Measurements from ENCODE around the gene HYI. TPM values are rescaled to one million over a fixed set of nuclear protein-coding genes. Genes with fewer than 3 reads are reported as not detected.

HYI gene
- total RNA-seq, 2 donors from 2014 or later, result 34.4 to 34.8 TPM

DNA sequence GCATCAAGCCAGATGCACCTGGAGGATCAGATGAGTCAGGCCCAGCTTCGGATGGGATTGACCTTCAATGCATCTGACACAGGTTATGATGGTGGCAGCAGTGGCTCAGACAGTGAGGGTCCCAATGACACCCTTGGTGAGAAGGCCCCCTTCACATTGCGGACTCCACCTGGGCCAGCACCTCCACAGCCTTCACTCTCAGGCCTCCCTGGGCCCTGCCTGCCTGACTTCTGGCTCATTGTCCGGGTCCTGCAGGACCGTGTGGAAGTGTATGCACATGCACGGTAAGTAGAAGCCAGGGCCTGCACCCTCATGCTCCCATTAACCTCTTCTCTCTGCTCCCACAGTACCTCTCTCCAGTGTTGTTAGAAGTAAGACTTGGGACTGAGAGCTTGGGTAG is 20.8 kb downstream of the HYI start:
- no peak overlapping the region for H3K27ac ChIP-seq (ENCODE audit: low read depth, low read length)
- H3K36me3 ChIP-seq (ENCODE audit: control insufficient read depth, insufficient read depth, low read length), result peaks cover 69% of the 10 kb centered on the region
- no peaks in the 10 kb centered on the region for H3K9me3 Mint-ChIP-seq
- DNase-seq, result no peak
- H3K4me1 ChIP-seq (ENCODE audit: control insufficient read depth, insufficient read depth, low read length), result no peaks in the 10 kb centered on the region
- no peak overlapping the region for H3K9ac ChIP-seq (ENCODE audit: extremely low read depth, low read length, poor library complexity, severe bottlenecking)
- no peaks in the 10 kb centered on the region for H3K27me3 Mint-ChIP-seq (ENCODE audit: insufficient read depth)
- TF ChIP-seq, protein P1, sequence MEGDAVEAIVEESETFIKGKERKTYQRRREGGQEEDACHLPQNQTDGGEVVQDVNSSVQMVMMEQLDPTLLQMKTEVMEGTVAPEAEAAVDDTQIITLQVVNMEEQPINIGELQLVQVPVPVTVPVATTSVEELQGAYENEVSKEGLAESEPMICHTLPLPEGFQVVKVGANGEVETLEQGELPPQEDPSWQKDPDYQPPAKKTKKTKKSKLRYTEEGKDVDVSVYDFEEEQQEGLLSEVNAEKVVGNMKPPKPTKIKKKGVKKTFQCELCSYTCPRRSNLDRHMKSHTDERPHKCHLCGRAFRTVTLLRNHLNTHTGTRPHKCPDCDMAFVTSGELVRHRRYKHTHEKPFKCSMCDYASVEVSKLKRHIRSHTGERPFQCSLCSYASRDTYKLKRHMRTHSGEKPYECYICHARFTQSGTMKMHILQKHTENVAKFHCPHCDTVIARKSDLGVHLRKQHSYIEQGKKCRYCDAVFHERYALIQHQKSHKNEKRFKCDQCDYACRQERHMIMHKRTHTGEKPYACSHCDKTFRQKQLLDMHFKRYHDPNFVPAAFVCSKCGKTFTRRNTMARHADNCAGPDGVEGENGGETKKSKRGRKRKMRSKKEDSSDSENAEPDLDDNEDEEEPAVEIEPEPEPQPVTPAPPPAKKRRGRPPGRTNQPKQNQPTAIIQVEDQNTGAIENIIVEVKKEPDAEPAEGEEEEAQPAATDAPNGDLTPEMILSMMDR (conservative IDR thresholded peaks at IDR 0.05), result no peak
- H3K27ac Mint-ChIP-seq, result no peak overlapping the region
- no peak overlapping the region for H3K4me3 Mint-ChIP-seq
- peaks cover 72% of the 10 kb centered on the region for H3K36me3 Mint-ChIP-seq (ENCODE audit: low read depth)
- no peak overlapping the region for H3K4me3 ChIP-seq (ENCODE audit: low read length)
- no peaks in the 10 kb centered on the region for H3K9me3 ChIP-seq (ENCODE audit: control insufficient read depth, low read length)
- WGBS, 2 experiments (ENCODE audit: insufficient coverage in 1 of 2, insufficient read length in 1 of 2), result 94 to 99% methylated on average over 2 to 5 of the region's 5 CpGs
- no peaks in the 10 kb centered on the region for H3K27me3 ChIP-seq (ENCODE audit: control insufficient read depth, insufficient read depth, low read length, poor library complexity, severe bottlenecking)
- no peaks in the 10 kb centered on the region for H3K4me1 Mint-ChIP-seq

DNA sequence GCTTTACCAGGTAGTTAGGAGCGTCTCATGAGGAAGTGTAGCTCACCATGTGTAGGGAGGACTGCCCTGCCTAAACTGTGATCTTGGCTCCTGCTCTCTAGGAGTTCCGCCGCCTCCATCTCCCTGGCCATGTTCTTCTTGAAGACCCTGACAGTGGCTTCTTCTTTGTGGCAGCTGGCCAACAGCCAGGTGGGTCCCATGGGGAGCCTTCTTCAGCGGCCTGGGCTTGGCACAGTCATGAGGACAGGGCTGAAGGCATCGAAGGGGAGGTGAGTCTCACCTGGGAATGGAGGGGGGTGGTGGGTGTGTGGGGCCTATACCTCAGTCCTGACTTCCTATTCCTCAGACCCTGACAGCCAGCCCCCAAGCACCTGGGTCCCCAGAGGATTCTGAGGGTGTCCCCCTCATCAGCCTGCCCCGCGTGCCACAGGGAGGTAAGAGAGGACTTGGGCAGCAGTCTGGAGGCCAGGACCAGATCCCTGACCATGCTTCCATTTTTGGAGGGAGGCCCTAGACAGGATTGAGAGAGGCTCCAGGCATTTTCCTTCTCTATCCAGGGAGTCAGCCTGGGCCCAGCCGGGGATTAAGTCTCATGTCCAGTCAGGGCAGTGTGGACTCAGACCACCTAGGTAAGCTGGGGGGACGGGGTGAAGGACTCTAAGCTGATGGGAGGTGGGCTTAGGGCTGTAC is 21.4 kb downstream of the HYI start:
- Mint-ChIP-seq H3K9me3 (no peaks in the 10 kb centered on the region), H3K4me3 (no peak overlapping the region), H3K27ac (no peak overlapping the region), H3K27me3 (ENCODE audit: insufficient read depth) (no peaks in the 10 kb centered on the region), H3K36me3 (ENCODE audit: low read depth) (peaks cover 72% of the 10 kb centered on the region), H3K4me1 (no peaks in the 10 kb centered on the region)
- WGBS, 2 experiments (ENCODE audit: insufficient coverage in 1 of 2, insufficient read length in 1 of 2), result 93 to 100% methylated on average over 3 to 9 of the region's 9 CpGs
- Histone ChIP-seq H3K9ac (ENCODE audit: extremely low read depth, low read length, poor library complexity, severe bottlenecking) (no peak overlapping the region), H3K27ac (ENCODE audit: low read depth, low read length) (no peak overlapping the region), H3K4me1 (ENCODE audit: control insufficient read depth, insufficient read depth, low read length) (no peaks in the 10 kb centered on the region), H3K9me3 (ENCODE audit: control insufficient read depth, low read length) (no peaks in the 10 kb centered on the region), H3K36me3 (ENCODE audit: control insufficient read depth, insufficient read depth, low read length) (peaks cover 75% of the 10 kb centered on the region), H3K4me3 (ENCODE audit: low read length) (no peak overlapping the region), H3K27me3 (ENCODE audit: control insufficient read depth, insufficient read depth, low read length, poor library complexity, severe bottlenecking) (no peaks in the 10 kb centered on the region)
- DNase-seq, result no peak
- TF ChIP-seq, protein P1 (conservative IDR thresholded peaks at IDR 0.05), result no peak

DNA sequence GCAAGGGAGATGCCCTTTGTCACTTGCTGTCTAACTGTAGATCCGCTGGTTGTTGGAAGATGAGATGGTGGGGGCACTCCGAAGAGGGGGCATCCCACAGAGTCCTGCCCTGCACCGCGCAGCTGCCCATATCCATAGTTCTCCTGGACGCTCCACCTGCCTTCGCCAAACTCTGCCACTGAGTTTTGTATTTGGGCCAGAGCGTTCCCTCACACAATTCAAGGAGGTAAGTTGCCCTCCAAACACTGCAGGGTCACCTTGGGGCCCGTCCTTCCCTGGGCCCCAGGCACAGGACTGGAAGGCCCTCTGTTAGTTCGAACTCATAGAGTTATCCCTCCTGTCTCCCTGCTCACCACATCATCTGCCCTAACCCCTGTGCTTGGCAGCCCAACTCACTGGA is 22.1 kb downstream of the HYI start:
- H3K4me1 ChIP-seq (ENCODE audit: control insufficient read depth, insufficient read depth, low read length), result no peaks in the 10 kb centered on the region
- no peak overlapping the region for H3K4me3 ChIP-seq (ENCODE audit: low read length)
- no peaks in the 10 kb centered on the region for H3K4me1 Mint-ChIP-seq
- no peaks in the 10 kb centered on the region for H3K27me3 ChIP-seq (ENCODE audit: control insufficient read depth, insufficient read depth, low read length, poor library complexity, severe bottlenecking)
- H3K27ac ChIP-seq (ENCODE audit: low read depth, low read length), result no peak overlapping the region
- no peak overlapping the region for H3K9ac ChIP-seq (ENCODE audit: extremely low read depth, low read length, poor library complexity, severe bottlenecking)
- no peaks in the 10 kb centered on the region for H3K27me3 Mint-ChIP-seq (ENCODE audit: insufficient read depth)
- H3K36me3 ChIP-seq (ENCODE audit: control insufficient read depth, insufficient read depth, low read length), result peaks cover 78% of the 10 kb centered on the region
- 94 to 98% methylated on average over 8 to 9 of the region's 9 CpGs for WGBS, 2 experiments (ENCODE audit: insufficient coverage in 1 of 2, insufficient read length in 1 of 2)
- no peaks in the 10 kb centered on the region for H3K9me3 ChIP-seq (ENCODE audit: control insufficient read depth, low read length)
- H3K27ac Mint-ChIP-seq, result no peak overlapping the region
- H3K4me3 Mint-ChIP-seq, result no peak overlapping the region
- TF ChIP-seq, protein P1 (conservative IDR thresholded peaks at IDR 0.05), result no peak
- peaks cover 75% of the 10 kb centered on the region for H3K36me3 Mint-ChIP-seq (ENCODE audit: low read depth)
- H3K9me3 Mint-ChIP-seq, result no peaks in the 10 kb centered on the region
- no peak for DNase-seq
